HG03108 (cell line): Measurements from ENCODE around the gene SHCBP1L.
A peak's percentile ranks its signal among the peaks of the same experiment; 100 is the strongest.
"Not testable (repeated sequence)": the region's sequence is repeated elsewhere in the genome, so short reads cannot be mapped to it uniquely, and the experiment has no call there.

Experiments used
- ATAC-seq: cut with Tn5 transposase; IDR thresholded peaks from one replicate; pipeline ENCODE4 v1.9.1; 2021; ENCODE audit warnings: moderate library complexity; ENCODE audit not compliant: unreplicated experiment

Gene SHCBP1L

DNA sequence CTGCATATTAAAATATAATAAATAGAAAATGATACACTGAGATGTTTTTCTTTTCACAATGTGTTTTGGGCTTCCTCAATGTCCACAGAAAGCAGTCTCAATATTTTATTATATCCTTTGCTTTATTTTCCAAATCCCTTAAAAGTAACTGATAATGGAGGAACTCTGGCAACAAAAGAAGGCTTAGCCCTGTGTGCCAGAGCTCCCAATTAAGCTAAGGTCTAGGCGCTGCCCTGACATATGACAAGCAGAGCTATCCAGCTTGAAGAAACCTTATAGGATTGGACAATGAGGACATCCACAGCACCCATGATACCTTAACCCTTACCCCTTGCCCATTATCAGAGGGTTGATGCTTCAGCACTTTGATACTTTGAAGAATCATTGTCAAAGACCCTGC lies 12.9 kb upstream of the SHCBP1L start:
- no peak for ATAC-seq

GRCh38 chr1:182965096-182965495 lies 12.1 kb upstream of the SHCBP1L start:
- no peak for ATAC-seq

DNA sequence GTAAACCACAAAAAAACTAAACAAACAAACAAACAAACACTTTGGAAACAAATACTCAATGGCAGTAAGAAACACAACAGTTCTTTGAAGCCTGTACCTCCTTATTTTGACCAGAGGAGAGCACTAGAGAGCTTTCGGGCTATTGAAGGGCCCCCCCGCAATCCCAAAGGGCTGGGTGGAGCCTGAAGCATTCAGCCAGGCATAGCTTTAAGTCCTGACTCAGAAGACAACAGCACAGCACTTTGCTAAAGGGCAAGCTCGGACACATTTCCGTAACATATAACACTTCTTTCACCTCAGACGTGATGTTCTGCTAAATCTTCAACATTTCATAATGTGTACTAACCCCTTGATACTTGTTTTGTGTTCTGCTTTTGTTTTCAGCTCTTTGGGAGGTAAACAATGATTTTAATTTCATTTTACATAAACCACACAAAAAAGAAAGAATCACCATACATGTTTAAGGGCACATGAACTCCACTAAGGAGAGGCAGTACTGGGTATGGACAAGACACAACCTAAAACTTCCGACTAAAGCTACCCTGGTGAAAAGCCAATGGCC lies 9.7 kb upstream of the SHCBP1L start:
- peak; percentile 97 for ATAC-seq

DNA sequence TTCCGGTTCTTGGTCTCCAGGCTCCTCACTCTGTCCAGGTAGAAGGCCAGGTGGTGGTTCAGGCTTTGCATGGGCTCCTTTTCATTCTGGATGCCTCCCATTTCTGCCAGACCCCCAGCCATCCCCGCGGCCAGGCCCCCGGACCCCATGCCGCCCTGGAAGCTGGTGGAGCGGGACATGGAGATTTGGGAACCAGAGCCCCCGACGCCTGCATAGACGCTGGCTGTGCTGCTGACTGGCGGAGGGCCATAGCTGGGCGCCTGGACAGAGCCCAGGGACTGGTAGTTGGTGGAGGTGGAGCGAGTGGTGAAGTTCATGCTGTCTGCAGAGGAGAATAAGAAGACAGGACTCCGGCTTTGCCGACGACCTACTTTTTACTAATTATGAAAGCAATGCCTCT lies 7.1 kb upstream of the SHCBP1L start:
- ATAC-seq = no peak

DNA sequence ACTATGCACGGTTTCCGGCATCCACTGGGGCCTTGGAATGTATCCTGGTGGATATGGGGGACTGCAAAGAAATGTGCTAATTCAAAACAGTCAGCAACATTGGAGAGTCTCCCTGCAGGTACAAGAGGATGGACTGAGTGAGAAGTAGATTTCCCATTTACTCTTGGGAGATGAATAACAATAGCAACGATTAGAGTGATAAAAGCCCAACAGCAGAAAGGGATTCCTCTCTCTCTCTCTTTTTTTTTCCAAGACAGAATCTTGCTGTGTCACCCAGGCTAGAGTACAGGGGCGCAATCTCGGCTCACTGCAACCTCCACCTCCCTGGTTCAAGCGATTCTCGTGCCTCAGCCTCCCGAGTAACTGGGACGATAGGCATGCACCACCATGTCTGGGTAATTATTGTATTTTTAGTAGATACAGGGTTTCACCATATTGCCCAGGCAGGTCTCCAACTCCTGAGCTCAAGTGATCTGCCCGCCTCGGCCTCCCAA lies 5.0 kb upstream of the SHCBP1L start:
- ATAC-seq = no peak

DNA sequence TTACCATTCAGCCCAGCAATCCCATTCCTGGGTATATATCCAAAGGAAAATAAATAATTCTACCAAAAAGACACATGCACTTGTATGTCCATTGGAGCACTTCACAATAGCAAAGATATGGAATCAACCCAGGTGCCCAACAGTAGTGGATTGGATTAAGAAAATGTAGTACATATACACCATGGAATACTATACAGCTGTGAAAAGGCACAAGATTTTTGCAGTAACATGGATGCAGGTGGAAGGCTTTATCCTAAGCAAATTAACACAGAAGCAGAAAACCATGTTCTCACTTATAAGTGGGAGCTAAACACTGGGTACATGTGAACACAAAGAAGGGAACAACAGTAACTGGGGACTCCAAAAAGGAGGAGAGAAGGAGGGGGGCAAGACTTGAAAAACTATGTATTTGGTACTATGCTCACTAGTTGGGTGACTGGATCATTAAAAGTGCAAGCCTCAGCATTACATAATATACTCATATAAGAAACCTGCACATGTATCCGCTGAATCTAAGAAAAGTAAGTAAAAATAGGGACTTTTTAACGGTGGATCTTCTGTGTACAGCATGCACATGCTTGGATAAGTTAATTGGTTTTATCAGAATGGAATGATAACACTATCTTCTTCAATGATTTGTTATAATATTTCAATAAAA lies 3.9 kb upstream of the SHCBP1L start:
- no peak for ATAC-seq

DNA sequence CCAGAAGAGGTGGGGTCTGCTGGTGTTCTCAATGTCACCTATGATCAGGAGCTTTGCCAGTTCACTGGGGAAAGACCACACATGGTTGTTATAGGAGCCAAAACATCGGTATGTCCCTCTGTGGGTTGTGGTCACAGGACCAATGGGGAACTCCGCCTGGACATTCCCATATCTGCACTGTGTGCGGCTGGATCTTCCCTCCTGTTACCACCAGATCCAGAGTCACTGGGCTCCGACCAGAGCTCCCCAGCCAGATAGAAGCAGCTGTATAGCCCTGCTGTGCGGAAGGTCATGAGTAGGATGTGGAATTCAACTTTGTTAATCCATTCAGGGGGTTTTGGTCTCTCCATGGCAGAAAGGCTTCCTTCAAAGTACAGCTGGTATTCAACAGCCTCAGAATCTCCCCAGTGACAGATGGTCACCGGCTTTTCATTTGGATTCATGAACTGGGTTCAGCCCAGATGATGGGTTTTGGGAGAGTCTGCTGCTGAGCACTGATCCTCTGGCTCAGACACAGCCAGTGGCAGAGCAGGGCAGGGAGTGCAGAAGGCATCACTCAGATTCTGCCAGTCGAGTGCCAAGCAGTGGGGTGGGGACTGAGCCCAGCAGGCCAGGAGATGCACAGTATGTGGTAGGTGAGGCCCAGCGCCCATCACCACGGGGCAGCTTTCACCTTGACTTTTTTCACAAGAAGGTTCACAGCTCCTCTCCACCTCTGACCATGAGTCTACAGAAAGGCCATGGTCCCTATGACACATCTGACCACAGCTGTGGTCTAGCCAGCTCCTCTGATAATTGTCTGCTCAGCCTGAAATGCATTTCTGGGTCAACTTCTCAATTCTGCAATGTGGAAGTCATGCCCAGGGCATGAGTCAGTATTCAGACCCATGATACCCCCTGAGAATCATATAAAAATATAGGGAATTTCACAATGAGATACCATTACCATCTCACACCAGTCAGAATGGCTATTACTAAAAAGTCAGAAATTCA lies 2.9 kb upstream of the SHCBP1L start:
- ATAC-seq = no peak

GRCh38 chr1:182953826-182954225 lies 860 bp upstream of the SHCBP1L start:
- no peak for ATAC-seq

GRCh38 chr1:182943336-182943735 lies 9.6 kb downstream of the SHCBP1L start:
- ATAC-seq = not testable (repeated sequence)

- ATAC-seq = not testable (repeated sequence)
Observed at GRCh38 chr1:182942145-182942544, 10.8 kb downstream of the SHCBP1L start.

DNA sequence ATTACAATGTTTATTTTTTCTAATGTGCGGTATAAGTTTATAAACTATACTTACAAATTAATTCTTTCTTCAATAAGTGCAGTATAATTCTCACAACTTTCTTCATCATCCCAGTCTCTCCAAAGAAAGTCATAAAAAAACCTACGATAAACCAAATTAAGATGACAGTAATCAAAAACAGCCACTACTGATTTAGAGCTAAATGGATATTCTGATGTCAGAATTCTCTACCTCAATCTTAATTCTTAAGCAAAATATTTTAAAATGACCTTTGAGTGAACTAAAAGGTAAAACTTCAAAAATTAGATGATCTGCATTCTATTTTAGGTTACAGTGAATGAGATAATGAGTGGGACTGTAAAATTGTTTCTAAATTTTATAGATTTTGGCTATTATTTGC lies 13.6 kb downstream of the SHCBP1L start:
- no peak for ATAC-seq

DNA sequence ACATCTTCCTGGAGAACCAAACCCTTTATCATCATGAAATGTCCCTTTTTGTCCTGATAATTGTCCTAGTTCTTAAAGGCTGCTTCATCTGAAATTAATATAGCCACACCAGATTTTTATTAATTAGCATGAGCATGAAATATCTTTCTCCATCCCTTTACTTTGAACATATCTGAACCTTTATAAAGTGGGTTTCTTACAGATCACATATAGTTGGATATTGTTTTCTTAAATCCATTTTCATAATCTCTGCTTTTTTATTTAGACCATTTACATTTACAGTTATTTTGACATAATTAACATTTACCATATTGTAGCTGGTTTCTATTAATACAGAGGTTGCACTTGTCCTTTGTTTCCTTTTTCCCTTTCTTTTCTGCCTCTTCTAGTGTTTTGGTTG lies 17.2 kb downstream of the SHCBP1L start:
- ATAC-seq = no peak

DNA sequence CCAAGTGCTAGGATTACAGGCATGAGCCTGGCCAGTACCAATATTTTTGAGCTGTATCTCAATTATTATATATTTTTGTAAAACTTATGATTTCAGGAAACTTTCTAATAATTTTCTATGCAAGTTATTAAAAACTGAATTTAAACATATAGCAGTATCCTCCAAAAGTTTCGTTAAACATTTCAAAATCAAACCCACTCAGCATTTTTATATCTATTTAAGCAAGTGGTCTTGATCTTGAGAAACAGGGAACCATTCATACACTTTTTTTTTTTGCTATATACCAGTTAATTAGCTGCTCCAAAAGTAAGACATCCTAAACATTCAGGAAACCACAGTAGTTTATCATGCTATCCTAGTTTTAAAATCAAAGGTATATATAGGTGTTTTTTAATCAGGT lies 22.0 kb downstream of the SHCBP1L start:
- ATAC-seq = no peak

GRCh38 chr1:182927693-182928433 lies 25.1 kb downstream of the SHCBP1L start:
- no peak for ATAC-seq

- ATAC-seq = no peak
Observed at GRCh38 chr1:182925661-182926060, 27.3 kb downstream of the SHCBP1L start.

DNA sequence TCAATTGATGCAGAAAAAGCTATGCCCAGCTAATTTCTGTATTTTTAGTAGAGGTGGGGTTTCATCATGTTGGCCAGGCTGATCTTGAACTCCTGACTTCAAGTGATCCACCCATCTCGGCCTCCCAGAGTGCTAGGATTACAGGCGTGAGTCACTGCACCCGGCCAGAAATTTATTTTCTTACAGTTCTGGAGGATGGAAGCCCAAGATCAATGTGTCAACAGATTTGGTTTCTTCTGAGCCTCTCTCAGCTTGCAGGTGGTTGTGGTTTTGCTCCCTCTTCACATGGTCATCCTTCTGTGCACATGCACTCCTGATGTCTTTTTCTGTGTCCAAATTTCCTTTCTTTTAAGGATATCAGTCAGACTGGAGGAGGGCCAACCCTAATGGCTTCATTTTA lies 35.6 kb downstream of the SHCBP1L start:
- no peak for ATAC-seq

DNA sequence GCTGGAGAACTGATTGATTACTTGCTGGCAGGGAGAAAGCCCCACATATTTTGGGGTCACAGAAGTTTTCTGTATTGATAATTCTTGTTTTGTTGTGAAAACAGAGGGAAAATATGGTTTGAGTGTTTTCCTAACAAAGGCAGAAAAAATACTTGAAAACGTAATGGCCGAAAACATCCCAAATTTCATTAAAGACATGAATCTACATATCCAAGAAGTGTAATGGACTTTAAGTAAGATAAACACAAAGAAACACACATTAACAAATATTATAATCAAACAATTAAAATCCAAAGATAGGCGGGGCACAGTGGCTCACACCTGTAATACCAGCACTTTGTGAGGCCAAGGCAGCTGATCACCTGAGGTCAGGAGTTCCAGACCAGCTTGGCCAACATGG lies 39.6 kb downstream of the SHCBP1L start:
- no peak for ATAC-seq

DNA sequence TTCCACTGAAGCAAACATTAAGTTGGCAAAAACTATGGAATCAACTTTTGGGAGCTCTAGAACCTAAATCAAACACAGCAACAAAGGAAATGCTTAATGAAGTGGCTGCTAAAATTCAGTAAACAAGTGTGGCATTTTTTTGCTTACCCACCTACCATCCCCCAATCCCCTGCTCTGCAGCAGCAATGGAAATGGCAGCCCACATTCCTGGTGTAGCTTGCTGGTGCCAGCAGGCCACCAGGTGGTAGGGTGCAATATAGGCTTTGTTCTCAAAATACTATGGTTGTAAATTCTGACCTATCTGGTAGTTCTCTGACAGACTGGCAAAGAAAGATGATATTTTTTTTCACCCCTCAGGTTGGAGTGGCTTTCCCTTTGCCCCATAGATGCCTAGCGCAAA lies 42.8 kb downstream of the SHCBP1L start:
- no peak for ATAC-seq

- ATAC-seq = no peak
Observed at GRCh38 chr1:182909578-182909977, 43.4 kb downstream of the SHCBP1L start.

DNA sequence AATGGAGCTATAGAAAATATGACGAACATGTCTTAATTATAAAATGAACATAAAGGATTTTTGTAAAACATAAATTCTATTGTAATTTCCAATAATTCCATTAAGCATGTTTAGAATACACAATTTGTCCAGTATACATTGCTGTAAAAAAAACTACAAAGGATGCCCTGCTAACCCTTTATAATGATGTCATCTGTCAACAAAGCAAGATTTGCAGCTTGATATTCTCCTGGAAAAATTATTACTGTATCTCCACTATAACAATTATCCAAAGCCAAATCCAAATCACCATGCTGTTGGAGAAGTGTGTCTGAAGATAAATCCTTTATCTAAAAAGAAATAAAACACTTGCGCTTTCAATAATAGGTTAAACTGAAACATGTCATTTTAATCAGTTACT lies 47.6 kb downstream of the SHCBP1L start:
- no peak for ATAC-seq

GRCh38 chr1:182901946-182902345 lies 51.0 kb downstream of the SHCBP1L start:
- not testable (repeated sequence) for ATAC-seq
